Measurements from ENCODE around the gene DMD. TPM values are rescaled to one million over a fixed set of nuclear protein-coding genes. Genes with fewer than 3 reads are reported as not detected.

Gene DMD
- total and polyA plus RNA-seq, 2 of the 8 experiments (the other 6 are each of a cell fraction or from before 2014, with no cell fraction given) = 4.8 to 7.4 TPM

GRCh38 chrX:31423609-31424189 is 1787.7 kb downstream of the DMD start:
- 83% methylated on average over 6 of the region's 6 CpGs; no CpG with 5 or more reads in 1 of the 2 experiments for WGBS, 2 experiments (ENCODE audit: extremely low coverage in 1 of 2, insufficient coverage in 1 of 2, insufficient read length in 1 of 2, insufficient replicate concordance in 2 of 2, low coverage in 1 of 2, low lambda C conversion rate in 2 of 2, missing lambda C conversion rate in 1 of 2)
- Histone ChIP-seq H3K14ac (ENCODE audit: insufficient read length) (no peak overlapping the region), H2AK5ac (ENCODE audit: low read depth, low read length) (no peak overlapping the region), H2BK12ac (ENCODE audit: low read depth, low read length) (no peak overlapping the region), H3K27me3 (replicated peaks in 1 of 4; ENCODE audit: control insufficient read depth in 3 of 4, extremely low read depth in 1 of 4, insufficient read depth in 3 of 4, low read length in 3 of 4) (no peaks in the 10 kb centered on the region), H3K23me2 (ENCODE audit: low read depth, low read length) (no peaks in the 10 kb centered on the region), H2BK20ac (ENCODE audit: low read length) (no peak overlapping the region), H3K4me1 (replicated peaks in 1 of 4; ENCODE audit: control insufficient read depth in 3 of 4, insufficient read depth in 4 of 4, low read length in 3 of 4) (no peaks in the 10 kb centered on the region), H3K36me3 (ENCODE audit: control insufficient read depth in 2 of 4, insufficient read depth in 4 of 4, low read length in 3 of 4) (no peaks in the 10 kb centered on the region), H3K9ac (replicated peaks in 1 of 4; ENCODE audit: extremely low read depth in 1 of 4, low read depth in 3 of 4, low read length in 3 of 4) (no peak overlapping the region), H4K91ac (replicated peaks; ENCODE audit: insufficient read length, low read length) (no peak overlapping the region), H3K23ac (ENCODE audit: insufficient read length) (no peak overlapping the region), H3K4ac (replicated peaks; ENCODE audit: insufficient read length, low read depth, low read length) (no peak overlapping the region), H2BK15ac (ENCODE audit: low read length) (no peak overlapping the region), H3K4me2 (ENCODE audit: insufficient read depth in 1 of 2, low read depth in 2 of 2, low read length in 2 of 2) (no peak overlapping the region), H3K4me3 (ENCODE audit: extremely low read depth in 1 of 4, insufficient read depth in 2 of 4, low read depth in 3 of 4, low read length in 4 of 4) (no peak overlapping the region), H4K5ac (ENCODE audit: insufficient read length, low read depth, low read length) (no peak overlapping the region), H3K79me1 (ENCODE audit: low read depth, low read length) (no peaks in the 10 kb centered on the region), H3K9me3 (ENCODE audit: insufficient read depth in 2 of 2, low read depth in 1 of 2, low read length in 1 of 2) (no peaks in the 10 kb centered on the region), H4K8ac (ENCODE audit: extremely low read depth, insufficient read depth, low read length) (no peak overlapping the region), H2BK5ac (ENCODE audit: low read depth, low read length) (no peak overlapping the region), H3K56ac (replicated peaks; ENCODE audit: insufficient read length, low read depth, low read length) (no peak overlapping the region), H3K79me2 (ENCODE audit: control insufficient read depth in 1 of 2, insufficient read depth in 2 of 2, low read length in 2 of 2) (no peaks in the 10 kb centered on the region), H4K20me1 (replicated peaks in 1 of 2; ENCODE audit: control insufficient read depth in 1 of 2, insufficient read depth in 2 of 2, low read length in 2 of 2) (no peaks in the 10 kb centered on the region), H2AFZ (ENCODE audit: low read length) (no peak overlapping the region), H3K27ac (ENCODE audit: low read depth, low read length) (no peak overlapping the region), H2BK120ac (replicated peaks; ENCODE audit: low read depth, low read length) (no peak overlapping the region), H3K18ac (ENCODE audit: extremely low read depth, low read length) (no peak overlapping the region)
- TF ChIP-seq ATF3 (IDR thresholded peaks at IDR 0.05; ENCODE audit: insufficient read depth, low read depth, low read length) (no peak), RAD21 (IDR thresholded peaks at IDR 0.05 in 1 of 2, conservative IDR thresholded peaks at IDR 0.05 in 1 of 2; ENCODE audit: low read depth in 2 of 2, low read length in 2 of 2) (peak; percentile 50 to 64), CTCF (IDR thresholded peaks at IDR 0.05; ENCODE audit: control extremely low read depth in 1 of 3, insufficient read depth in 1 of 3, low read depth in 1 of 3, low read length in 3 of 3) (peak in 2 of 3 experiments; percentile 28 to 33; a peak in 2 of 4 replicates), KDM4A (IDR thresholded peaks at IDR 0.05; ENCODE audit: low read depth, low read length, severe bottlenecking) (no peak)
- FAIRE-seq = peak; percentile 97
- DNase-seq (ENCODE audit: low read depth in 1 of 2, low spot score in 2 of 2) = peak; percentile 5 to 50
- ChIA-PET POLR2A (ENCODE audit: partially characterized antibody) (interaction anchor here (0.6 kb wide), 1 partner anchor 674 kb away, joined by 3 read pairs; no protein-coding TSS in a partner anchor), CTCF (ENCODE audit: partially characterized antibody) (interaction anchor here (0.6 to 2.6 kb wide), 5 partner anchors 40 to 386 kb away, joined by 3 to 10 read pairs (median 4); no protein-coding TSS in a partner anchor)

All from H1 (cell line).